Measurements from ENCODE around the gene VAMP5.
"Not testable (repeated sequence)": the region's sequence is repeated elsewhere in the genome, so short reads cannot be mapped to it uniquely, and the experiment has no call there.

VAMP5 gene

GRCh38 chr2:85584354-85584856 is at the start of gene VAMP5:
VAMP5 (plus strand) TSS chr2:85584431; CDS start chr2:85584491, 60 bp downstream.
- DNase-seq, result peak; percentile 61

- DNase-seq, result peak; percentile 83
Measured at GRCh38 chr2:85534881-85535280, 49.4 kb upstream of the VAMP5 start.

- DNase-seq, result no peak
Measured at GRCh38 chr2:85536479-85536878, 47.8 kb upstream of the VAMP5 start.

- DNase-seq, result peak; percentile 32
Measured at GRCh38 chr2:85537600-85538506, 46.4 kb upstream of the VAMP5 start.

- DNase-seq, result peak; percentile 88
Measured at GRCh38 chr2:85538507-85539360, 45.5 kb upstream of the VAMP5 start, which contains the start of gene MAT2A. MAT2A (plus strand) TSS chr2:85539168; CDS start chr2:85539288, 120 bp downstream.

GRCh38 chr2:85539361-85540132 is 44.7 kb upstream of the VAMP5 start:
- DNase-seq, result peak; percentile 62

GRCh38 chr2:85540133-85540648 is 44.0 kb upstream of the VAMP5 start:
- no peak for DNase-seq

- DNase-seq, result no peak
Measured at GRCh38 chr2:85541262-85541661, 43.0 kb upstream of the VAMP5 start.

- DNase-seq, result no peak
Measured at GRCh38 chr2:85541753-85542457, 42.3 kb upstream of the VAMP5 start.

- no peak for DNase-seq
Measured at GRCh38 chr2:85542777-85543176, 41.5 kb upstream of the VAMP5 start.

- DNase-seq, result not testable (repeated sequence)
Measured at GRCh38 chr2:85544254-85544691, 40.0 kb upstream of the VAMP5 start.

GRCh38 chr2:85544915-85545779 is 39.1 kb upstream of the VAMP5 start:
- DNase-seq, result not testable (repeated sequence)

GRCh38 chr2:85545780-85546240 is 38.4 kb upstream of the VAMP5 start:
- DNase-seq, result no peak

GRCh38 chr2:85547089-85547858 is 37.0 kb upstream of the VAMP5 start:
- DNase-seq, result no peak

GRCh38 chr2:85547859-85548607 is 36.2 kb upstream of the VAMP5 start:
- DNase-seq, result no peak

- DNase-seq, result no peak
Measured at GRCh38 chr2:85548608-85548900, 35.7 kb upstream of the VAMP5 start.

- DNase-seq, result no peak
Measured at GRCh38 chr2:85549095-85549494, 35.1 kb upstream of the VAMP5 start.

GRCh38 chr2:85549826-85550225 is 34.4 kb upstream of the VAMP5 start:
- DNase-seq, result no peak

- DNase-seq, result peak; percentile 41
Measured at GRCh38 chr2:85550486-85550885, 33.7 kb upstream of the VAMP5 start.
